HepG2 (cell line): ENCODE results near the gene PNPLA2. TPM values are rescaled to one million over a fixed set of nuclear protein-coding genes. Genes with fewer than 3 reads are reported as not detected.
A peak's percentile ranks its signal among the peaks of the same experiment; 100 is the strongest.

ENCODE experiments used
- AGO2 ChIP-seq: fragments of 200-400 bp; formaldehyde crosslinking; optimal IDR thresholded peaks from 2 replicates; pipeline ENCODE3; 2017; ENCODE audit warnings: mild to moderate bottlenecking, low read depth, low read length, moderate library complexity
- AKAP8 ChIP-seq: sonication (generic); formaldehyde crosslinking; IDR thresholded peaks from 2 replicates; pipeline ENCODE4 v1.5.1; 2020; ENCODE audit warnings: mild to moderate bottlenecking, missing genetic modification reagents
- FOSL2 ChIP-seq: sonication (generic); formaldehyde crosslinking; IDR thresholded peaks from 2 replicates; pipeline ENCODE4 v1.4.0; 2020; ENCODE audit warnings: missing genetic modification reagents
- HNRNPUL1 ChIP-seq: fragments of 200-400 bp; formaldehyde crosslinking; IDR thresholded peaks from 2 replicates; pipeline ENCODE4 v1.6.1; 2017; ENCODE audit warnings: low read depth, mild to moderate bottlenecking, low read length, moderate library complexity
- HOXA9 ChIP-seq: sonication (generic); formaldehyde crosslinking; IDR thresholded peaks from 2 replicates; pipeline ENCODE4 v1.8.1; 2022; ENCODE audit warnings: missing genetic modification reagents, mild to moderate bottlenecking, moderate library complexity, borderline replicate concordance
- MTF1 ChIP-seq: sonication (generic); formaldehyde crosslinking; IDR thresholded peaks from 2 replicates; pipeline ENCODE4 v1.5.0; 2020; ENCODE audit warnings: missing genetic modification reagents
- ZBED4 ChIP-seq: sonication (generic); formaldehyde crosslinking; IDR thresholded peaks from 2 replicates; pipeline ENCODE4 v1.4.0; 2020; ENCODE audit warnings: missing genetic modification reagents, borderline replicate concordance
- ZIK1 ChIP-seq: sonication (generic); formaldehyde crosslinking; IDR thresholded peaks from 2 replicates; pipeline ENCODE4 v1.5.0; 2020; ENCODE audit warnings: mild to moderate bottlenecking, low read depth, missing genetic modification reagents, borderline replicate concordance
- ZNF275 ChIP-seq: sonication (generic); formaldehyde crosslinking; IDR thresholded peaks from 2 replicates; pipeline ENCODE4 v1.8.0; 2022; ENCODE audit warnings: missing genetic modification reagents, mild to moderate bottlenecking, inconsistent platforms, borderline replicate concordance
- ZNF30 ChIP-seq: sonication (generic); formaldehyde crosslinking; IDR thresholded peaks from 2 replicates; pipeline ENCODE4 v1.5.0; 2020; ENCODE audit warnings: mild to moderate bottlenecking, missing genetic modification reagents
- ZNF343 ChIP-seq: sonication (generic); formaldehyde crosslinking; IDR thresholded peaks from 2 replicates; pipeline ENCODE4 v1.4.0; 2020; ENCODE audit warnings: mild to moderate bottlenecking, missing genetic modification reagents
- ZNF773 ChIP-seq: sonication (generic); formaldehyde crosslinking; IDR thresholded peaks from 2 replicates; pipeline ENCODE4 v1.4.0; 2020; ENCODE audit warnings: missing genetic modification reagents, borderline replicate concordance
- polyA plus RNA-seq, 8 experiments: library from polyadenylated mRNA; depleted of rRNA in 3 of 8; stranded (reverse) in 7 of 8; unstranded in 1 of 8; fragments of >200 nt; fragmentation: Illumina TruSeq in 4 of 8; extraction: Trizol in 4 of 8; gene quantifications; 2 replicates each; pipeline versions ENCODE4 v1.2.1 to v1.2.3, GENCODE V29; 2011 to 2016; ENCODE audit warnings: low read depth in 4 of 8, missing spikeins in 1 of 8, mixed read lengths in 1 of 8; ENCODE audit not compliant: insufficient read depth in 1 of 8
- total RNA-seq, 5 experiments: library from RNA; depleted of rRNA; stranded (reverse); fragments of >200 nt; fragmentation: Illumina TruSeq; extraction: Trizol; gene quantifications; 2 replicates each; pipeline ENCODE4 v1.2.3, GENCODE V29; 2016; ENCODE audit warnings: low read depth in 1 of 5
- TF ChIP-seq, protein P1 (sequence below): sonication (generic); formaldehyde crosslinking; IDR thresholded peaks from 2 replicates; pipeline ENCODE4 v1.9.0; 2022; ENCODE audit warnings: low read depth, missing genetic modification reagents
- TF ChIP-seq, protein P2 (sequence below): sonication (generic); formaldehyde crosslinking; conservative IDR thresholded peaks from 2 replicates; pipeline ENCODE4 v1.4.0; 2020; ENCODE audit warnings: mild to moderate bottlenecking, missing genetic modification reagents, moderate library complexity
- TF ChIP-seq, protein P3 (sequence below): sonication (generic); formaldehyde crosslinking; IDR thresholded peaks from 2 replicates; pipeline ENCODE4 v1.5.1; 2020; ENCODE audit warnings: mild to moderate bottlenecking, missing genetic modification reagents, borderline replicate concordance

The PNPLA2 gene
- total and polyA plus RNA-seq, 2 of the 13 experiments (the other 11 are each of a cell fraction or from before 2014, with no cell fraction given): 10.5 to 43.2 TPM

GRCh38 chr11:827146-827896 is 8.6 kb downstream of the PNPLA2 start (continued):
- TF ChIP-seq, protein P1, sequence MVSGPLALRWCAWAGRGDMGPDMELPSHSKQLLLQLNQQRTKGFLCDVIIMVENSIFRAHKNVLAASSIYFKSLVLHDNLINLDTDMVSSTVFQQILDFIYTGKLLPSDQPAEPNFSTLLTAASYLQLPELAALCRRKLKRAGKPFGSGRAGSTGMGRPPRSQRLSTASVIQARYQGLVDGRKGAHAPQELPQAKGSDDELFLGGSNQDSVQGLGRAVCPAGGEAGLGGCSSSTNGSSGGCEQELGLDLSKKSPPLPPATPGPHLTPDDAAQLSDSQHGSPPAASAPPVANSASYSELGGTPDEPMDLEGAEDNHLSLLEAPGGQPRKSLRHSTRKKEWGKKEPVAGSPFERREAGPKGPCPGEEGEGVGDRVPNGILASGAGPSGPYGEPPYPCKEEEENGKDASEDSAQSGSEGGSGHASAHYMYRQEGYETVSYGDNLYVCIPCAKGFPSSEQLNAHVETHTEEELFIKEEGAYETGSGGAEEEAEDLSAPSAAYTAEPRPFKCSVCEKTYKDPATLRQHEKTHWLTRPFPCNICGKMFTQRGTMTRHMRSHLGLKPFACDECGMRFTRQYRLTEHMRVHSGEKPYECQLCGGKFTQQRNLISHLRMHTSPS (CRISPR knock-in tag): no peak
- no peak for TF ChIP-seq MTF1 (CRISPR knock-in tag)
- no peak for TF ChIP-seq HOXA9 (CRISPR knock-in tag)
- peak; percentile 90 for TF ChIP-seq AKAP8 (CRISPR knock-in tag)
- TF ChIP-seq ZNF275 (CRISPR knock-in tag): 0 out of 2 replicates have a peak, but pooled peaks have one; percentile 67
- peak; percentile 76; the same call in 1 of the 2 replicates for TF ChIP-seq ZNF343 (CRISPR knock-in tag)
- TF ChIP-seq, protein P2, sequence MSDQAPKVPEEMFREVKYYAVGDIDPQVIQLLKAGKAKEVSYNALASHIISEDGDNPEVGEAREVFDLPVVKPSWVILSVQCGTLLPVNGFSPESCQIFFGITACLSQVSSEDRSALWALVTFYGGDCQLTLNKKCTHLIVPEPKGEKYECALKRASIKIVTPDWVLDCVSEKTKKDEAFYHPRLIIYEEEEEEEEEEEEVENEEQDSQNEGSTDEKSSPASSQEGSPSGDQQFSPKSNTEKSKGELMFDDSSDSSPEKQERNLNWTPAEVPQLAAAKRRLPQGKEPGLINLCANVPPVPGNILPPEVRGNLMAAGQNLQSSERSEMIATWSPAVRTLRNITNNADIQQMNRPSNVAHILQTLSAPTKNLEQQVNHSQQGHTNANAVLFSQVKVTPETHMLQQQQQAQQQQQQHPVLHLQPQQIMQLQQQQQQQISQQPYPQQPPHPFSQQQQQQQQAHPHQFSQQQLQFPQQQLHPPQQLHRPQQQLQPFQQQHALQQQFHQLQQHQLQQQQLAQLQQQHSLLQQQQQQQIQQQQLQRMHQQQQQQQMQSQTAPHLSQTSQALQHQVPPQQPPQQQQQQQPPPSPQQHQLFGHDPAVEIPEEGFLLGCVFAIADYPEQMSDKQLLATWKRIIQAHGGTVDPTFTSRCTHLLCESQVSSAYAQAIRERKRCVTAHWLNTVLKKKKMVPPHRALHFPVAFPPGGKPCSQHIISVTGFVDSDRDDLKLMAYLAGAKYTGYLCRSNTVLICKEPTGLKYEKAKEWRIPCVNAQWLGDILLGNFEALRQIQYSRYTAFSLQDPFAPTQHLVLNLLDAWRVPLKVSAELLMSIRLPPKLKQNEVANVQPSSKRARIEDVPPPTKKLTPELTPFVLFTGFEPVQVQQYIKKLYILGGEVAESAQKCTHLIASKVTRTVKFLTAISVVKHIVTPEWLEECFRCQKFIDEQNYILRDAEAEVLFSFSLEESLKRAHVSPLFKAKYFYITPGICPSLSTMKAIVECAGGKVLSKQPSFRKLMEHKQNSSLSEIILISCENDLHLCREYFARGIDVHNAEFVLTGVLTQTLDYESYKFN (CRISPR knock-in tag): peak; percentile 71
- peak; percentile 43; the same call in 1 of the 2 replicates for TF ChIP-seq ZNF773 (CRISPR knock-in tag)
- TF ChIP-seq ZBED4 (CRISPR knock-in tag): 0 out of 2 replicates have a peak, but pooled peaks have one; percentile 64
- TF ChIP-seq FOSL2: peak; percentile 29; the same call in 1 of the 2 replicates
- peak; percentile 43; the same call in 1 of the 2 replicates for TF ChIP-seq ZNF30 (CRISPR knock-in tag)
- TF ChIP-seq AGO2: peak; percentile 43
- TF ChIP-seq ZIK1 (CRISPR knock-in tag): no peak
- TF ChIP-seq HNRNPUL1: no peak
- TF ChIP-seq, protein P3, sequence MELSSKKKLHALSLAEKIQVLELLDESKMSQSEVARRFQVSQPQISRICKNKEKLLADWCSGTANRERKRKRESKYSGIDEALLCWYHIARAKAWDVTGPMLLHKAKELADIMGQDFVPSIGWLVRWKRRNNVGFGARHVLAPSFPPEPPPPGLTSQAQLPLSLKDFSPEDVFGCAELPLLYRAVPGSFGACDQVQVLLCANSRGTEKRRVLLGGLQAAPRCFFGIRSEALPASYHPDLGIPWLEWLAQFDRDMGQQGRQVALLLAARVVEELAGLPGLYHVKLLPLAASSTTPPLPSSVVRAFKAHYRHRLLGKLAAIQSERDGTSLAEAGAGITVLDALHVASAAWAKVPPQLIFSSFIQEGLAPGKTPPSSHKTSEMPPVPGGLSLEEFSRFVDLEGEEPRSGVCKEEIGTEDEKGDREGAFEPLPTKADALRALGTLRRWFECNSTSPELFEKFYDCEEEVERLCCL: no peak
